ENCODE data around the gene C6orf15.
A peak's percentile ranks its signal among the peaks of the same experiment; 100 is the strongest.

Gene C6orf15

GRCh38 chr6:31129130-31129529 is 16.8 kb upstream of the C6orf15 start:
- DNase-seq, result no peak

GRCh38 chr6:31128093-31128676 is 15.8 kb upstream of the C6orf15 start:
- DNase-seq, result peak; percentile 79

- DNase-seq, result no peak
These were observed 14.2 kb upstream of the C6orf15 start for GRCh38 chr6:31126396-31127175.

- DNase-seq, result no peak
These were observed 13.4 kb upstream of the C6orf15 start for GRCh38 chr6:31125586-31126363.

- no peak for DNase-seq
These were observed 12.8 kb upstream of the C6orf15 start for GRCh38 chr6:31125162-31125561.

GRCh38 chr6:31122791-31123706 is 10.7 kb upstream of the C6orf15 start:
- DNase-seq, result no peak

GRCh38 chr6:31121131-31121790 is 8.9 kb upstream of the C6orf15 start:
- no peak for DNase-seq

GRCh38 chr6:31120151-31120915 is 8.0 kb upstream of the C6orf15 start, which contains the start of gene CDSN:
Gene CDSN (minus strand): TSS chr6:31120446. CDS start chr6:31120419, 27 bp downstream.
- DNase-seq, result no peak

- no peak for DNase-seq
These were observed 5.8 kb upstream of the C6orf15 start for GRCh38 chr6:31118178-31118577.

GRCh38 chr6:31116661-31117385 is 4.4 kb upstream of the C6orf15 start:
- no peak for DNase-seq

- DNase-seq, result no peak
These were observed 3.7 kb upstream of the C6orf15 start for GRCh38 chr6:31115941-31116560.

- no peak for DNase-seq
These were observed 2.8 kb upstream of the C6orf15 start for GRCh38 chr6:31114970-31115849.

- DNase-seq, result no peak
These were observed 2.1 kb upstream of the C6orf15 start, which contains the start of gene PSORS1C1 for GRCh38 chr6:31114541-31114878. Gene PSORS1C1 (plus strand): TSS chr6:31114800. CDS start chr6:31129633, 14,833 bp downstream.

GRCh38 chr6:31113861-31114540 is 1.6 kb upstream of the C6orf15 start:
- no peak for DNase-seq

- DNase-seq, result no peak
These were observed 663 bp downstream of the C6orf15 start for GRCh38 chr6:31111712-31112111.

GRCh38 chr6:31110825-31111582 is 1.4 kb downstream of the C6orf15 start:
- no peak for DNase-seq

- no peak for DNase-seq
These were observed 5.3 kb downstream of the C6orf15 start for GRCh38 chr6:31107052-31107451.

GRCh38 chr6:31103136-31103535 is 9.2 kb downstream of the C6orf15 start:
- no peak for DNase-seq
